ENCODE measurements around the gene MAGI1.
"Not testable (repeated sequence)": the region's sequence is repeated elsewhere in the genome, so short reads cannot be mapped to it uniquely, and the experiment has no call there.

Gene MAGI1

DNA sequence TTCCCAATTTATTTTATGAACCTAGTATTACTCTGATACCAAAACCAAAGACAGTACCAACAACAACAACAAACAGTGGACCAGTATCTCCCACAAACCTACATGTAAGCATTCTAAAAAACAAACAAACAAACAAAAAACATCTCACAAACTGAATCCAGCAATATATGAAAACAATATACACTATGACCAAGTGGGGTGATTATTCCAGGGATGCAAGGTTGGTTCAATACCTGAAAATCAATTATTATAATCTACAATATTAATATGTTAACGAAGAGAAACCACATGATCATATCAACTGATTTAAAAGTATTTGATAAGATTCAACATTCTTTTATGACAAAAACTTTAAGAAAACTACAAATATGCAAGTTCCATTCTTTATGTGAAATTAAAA lies 391.3 kb downstream of the MAGI1 start:
- DNase-seq = no peak

DNA sequence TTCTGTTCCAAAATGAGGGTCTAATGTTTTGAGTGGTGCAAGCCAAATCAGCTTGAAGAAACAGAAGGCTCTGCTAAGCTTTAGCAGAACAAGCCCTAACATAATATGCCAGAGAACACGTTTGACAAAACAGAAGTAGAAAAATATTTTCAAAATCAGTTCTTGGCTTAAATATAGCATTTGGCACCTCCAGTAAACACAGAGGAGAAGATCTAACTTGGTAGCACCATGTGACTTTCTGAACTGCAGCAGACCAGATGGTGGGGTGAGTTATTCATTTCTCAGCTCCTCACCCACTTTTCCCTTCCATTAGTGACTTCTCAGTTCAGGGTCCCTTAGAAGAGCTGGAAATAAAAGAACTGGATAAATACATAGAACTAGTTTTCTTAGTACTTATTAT lies 395.8 kb downstream of the MAGI1 start:
- DNase-seq = no peak

DNA sequence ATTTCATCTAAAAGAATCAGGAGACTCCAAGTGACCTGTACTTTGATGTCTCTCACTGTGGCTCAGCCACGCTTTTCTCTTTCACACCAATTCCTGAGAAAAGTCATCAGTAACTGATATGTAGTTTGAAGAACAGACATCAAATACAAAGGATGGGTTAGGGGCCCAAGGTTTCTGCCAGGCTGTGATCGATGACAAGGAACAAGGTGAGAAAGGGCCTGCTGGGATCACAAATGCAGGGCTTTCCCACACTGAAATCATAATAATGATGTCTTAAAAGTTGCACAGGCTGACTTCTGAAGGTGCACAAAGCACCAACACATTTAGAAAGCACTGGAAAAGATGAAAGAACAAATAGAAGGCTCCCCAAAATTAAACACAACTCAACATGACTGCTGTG lies 396.9 kb downstream of the MAGI1 start:
- no peak for DNase-seq

DNA sequence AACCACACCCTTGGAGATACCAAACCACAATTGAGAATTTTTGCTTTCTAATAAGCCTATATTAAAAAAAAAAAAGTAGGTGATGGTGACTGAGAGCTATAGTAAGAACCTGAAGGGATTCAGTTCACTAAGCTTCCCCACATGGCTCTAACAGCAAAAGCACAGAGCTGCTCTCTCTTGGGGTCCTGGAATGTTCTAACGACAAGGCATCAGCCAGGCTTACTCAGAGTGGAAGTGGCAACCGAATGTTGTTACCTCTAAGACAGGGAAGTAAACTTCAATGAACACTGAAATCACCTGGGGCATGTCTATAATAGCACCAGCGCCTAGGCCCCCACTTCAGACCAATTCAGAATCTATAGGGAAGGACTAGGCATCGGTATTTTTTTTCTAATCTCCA lies 397.7 kb downstream of the MAGI1 start:
- no peak for DNase-seq

DNA sequence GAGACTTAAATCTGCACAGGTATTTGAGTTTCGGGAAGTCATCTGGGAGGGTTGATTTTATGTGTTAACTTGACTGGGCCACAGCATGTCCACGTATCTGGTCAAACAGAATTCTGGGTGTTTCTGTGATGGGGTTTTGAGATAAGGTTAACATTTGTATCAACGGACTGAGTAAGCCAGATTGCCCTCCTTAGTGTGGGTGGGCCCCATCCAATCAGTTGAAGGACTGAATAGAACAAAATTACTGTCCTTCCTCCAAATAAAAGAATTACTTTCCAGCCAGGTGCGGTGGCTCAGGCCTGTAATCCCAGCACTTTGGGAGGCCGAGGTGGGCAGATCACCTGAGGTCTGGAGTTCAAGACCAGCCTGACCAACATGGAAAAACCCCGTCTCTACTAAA lies 399.3 kb downstream of the MAGI1 start:
- no peak for DNase-seq

DNA sequence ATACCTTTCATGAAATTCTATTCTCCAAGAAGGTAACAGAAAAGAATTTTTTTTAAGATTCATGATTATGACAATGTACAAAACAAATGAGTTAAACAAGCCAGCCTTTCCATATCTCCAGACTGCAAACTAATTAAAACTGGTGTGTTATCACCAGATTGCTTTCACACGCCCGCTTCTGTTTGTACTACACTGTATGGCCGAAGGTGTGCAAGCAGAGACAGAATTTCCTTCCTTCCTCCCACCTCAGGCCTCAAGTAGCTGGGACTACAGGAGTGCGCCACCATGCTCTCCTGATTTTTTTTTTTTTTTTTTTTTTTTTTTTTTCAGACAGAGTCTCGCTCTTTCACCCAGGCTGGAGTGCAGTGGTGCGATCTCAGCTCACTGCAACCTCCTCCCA lies 400.4 kb downstream of the MAGI1 start:
- no peak for DNase-seq

DNA sequence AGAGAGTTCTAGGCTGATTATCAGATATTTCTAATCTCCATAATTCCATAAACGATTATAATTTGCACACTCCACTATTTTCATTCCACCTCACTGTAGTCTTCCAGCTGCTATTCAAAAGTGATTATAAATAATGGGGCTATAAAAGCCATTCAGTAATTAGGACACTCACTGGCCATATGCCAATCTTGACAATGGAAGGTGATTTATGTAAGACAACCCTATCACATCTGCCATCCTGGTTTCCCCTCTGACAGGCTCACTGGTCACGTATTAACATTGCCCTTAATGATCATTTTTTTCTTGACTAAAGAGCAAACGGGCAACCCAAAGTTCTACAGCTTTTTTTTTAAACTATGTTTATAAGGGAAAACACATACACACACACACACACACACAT lies 402.4 kb downstream of the MAGI1 start:
- no peak for DNase-seq

DNA sequence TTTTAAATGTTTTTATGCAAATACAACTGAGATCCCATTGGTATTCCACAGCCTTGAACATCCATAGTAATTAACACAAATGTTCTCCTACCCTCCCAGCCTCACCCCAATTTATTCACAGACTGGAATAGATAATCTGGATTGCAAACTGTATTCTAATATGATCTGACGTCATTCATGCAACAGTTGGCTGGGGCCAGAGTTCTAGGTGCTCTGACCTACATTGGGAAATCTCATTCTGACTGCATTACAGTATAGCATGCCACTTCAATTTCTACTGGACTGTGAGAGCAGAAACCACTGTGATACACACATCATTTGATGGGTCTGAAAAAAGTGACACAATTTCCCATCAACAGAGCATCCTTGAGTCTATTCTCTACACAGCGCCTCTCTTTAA lies 403.1 kb downstream of the MAGI1 start:
- DNase-seq = no peak

DNA sequence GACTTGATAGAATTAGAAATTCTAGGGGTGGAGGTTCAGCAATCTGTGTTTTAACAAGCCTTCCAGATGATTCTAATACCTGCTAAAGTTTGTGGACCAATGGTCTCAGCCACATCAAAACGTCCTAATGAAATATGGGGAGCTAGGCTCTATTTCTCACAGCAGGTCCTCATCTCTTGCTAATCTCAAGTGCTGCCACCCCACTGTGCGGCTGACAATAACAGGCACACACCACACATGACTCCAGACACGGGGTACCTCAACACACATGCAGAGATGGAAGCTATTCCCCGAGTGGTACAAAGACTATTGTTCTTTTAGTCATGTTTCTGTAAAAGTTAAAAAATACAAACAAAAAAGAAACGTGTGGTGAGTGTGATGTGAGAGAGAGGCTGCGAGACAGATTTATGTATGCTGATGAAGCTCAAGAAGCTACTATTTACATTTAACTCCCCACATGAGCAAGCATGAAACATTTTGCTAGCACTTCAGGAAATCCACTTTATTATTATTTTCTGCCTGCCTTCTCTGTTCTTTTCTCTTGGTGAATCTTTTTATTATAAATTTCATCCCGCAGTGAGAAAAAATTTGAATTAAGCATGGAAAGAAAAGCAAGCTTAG lies 405.6 kb downstream of the MAGI1 start:
- no peak for DNase-seq

DNA sequence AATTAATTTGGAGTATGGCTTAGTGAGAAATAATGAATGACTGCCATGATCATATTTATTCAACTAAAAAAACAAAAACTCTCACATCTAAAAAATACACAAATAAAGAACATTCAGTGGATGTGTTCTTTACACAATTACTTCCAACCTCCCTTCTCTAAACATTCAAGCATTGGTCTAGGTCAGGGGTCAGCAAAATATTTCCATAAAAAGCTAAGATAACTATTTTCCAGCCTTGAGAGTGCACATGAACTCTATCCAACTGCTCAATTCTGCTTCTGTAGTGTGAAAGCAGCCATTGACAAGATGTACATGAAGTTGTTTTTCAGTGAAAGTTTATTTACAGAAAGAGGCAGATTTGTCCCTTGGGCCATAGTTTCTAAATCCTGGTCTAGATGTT lies 406.3 kb downstream of the MAGI1 start:
- DNase-seq = no peak

DNA sequence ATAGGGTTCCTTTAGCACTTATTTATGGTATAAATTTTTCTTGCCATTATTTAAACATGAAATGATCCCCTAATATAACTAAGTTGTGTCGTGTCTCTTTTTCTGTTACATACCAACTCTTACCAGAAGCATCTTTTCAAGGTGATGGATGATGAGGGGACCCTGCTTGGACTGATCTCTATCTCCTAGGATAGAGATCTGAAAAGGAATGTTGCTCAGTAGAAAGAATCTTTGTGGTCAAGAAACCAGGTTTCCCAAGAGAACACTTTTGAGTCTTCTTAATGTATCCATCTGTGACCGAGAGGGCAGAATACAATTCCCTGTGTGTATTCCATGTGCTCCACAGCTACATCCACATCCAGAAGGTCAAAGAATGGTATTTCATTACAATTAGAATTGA lies 409.7 kb downstream of the MAGI1 start:
- no peak for DNase-seq

DNA sequence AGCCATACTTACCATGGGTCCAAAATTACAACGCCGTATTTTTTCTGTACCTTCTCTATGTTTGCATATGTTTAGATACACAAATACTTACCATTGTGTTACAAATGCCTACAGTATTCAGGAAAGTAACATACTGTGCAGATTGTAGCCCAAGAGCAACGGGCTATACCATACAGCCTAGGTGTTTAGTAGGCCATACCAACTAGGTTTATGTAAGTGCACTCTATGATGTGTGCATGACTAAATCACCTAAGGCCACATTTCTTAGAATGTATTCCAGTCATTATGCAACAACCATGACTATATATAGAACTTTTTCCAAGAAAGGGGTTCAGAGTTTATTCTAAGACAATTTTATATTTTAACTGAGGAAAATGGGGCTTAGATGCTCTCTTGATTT lies 411.7 kb downstream of the MAGI1 start:
- no peak for DNase-seq

DNA sequence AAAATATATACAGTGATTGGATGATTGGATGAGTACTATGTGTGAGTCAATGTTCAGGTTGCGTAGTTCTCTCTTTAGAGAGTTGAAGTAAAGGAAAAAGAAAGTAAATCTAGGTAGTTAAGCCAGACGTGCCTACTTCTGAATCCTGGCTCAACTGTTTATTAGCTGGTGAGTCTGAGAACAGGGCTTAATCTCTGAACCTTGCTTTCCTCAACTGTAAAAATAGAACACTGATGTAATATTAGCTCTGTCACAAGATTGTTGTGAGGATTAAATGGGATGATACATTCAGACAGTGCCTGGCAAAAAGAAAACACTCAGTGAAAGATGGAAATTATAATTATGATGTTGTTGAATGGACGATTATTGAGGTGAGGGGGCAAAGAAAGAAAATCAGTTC lies 413.4 kb downstream of the MAGI1 start:
- DNase-seq = no peak

DNA sequence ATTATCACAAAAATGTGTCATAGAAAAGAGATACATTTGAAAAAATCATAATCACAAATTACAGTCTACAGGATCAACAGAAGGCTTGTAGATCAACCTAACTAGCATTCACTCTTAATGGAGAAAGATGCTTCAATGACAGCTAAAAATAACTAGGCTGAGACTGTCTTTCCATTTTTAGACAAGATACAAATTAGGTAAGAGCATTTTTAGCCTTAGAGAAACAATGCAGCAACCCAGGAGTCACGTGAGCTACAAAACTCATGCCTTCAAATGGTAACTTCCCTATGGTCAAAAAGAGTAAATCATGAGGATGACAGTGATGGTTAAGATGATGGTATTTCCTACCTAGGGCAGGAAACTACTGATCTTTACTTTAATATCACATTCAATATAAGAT lies 415.4 kb downstream of the MAGI1 start:
- DNase-seq = no peak

DNA sequence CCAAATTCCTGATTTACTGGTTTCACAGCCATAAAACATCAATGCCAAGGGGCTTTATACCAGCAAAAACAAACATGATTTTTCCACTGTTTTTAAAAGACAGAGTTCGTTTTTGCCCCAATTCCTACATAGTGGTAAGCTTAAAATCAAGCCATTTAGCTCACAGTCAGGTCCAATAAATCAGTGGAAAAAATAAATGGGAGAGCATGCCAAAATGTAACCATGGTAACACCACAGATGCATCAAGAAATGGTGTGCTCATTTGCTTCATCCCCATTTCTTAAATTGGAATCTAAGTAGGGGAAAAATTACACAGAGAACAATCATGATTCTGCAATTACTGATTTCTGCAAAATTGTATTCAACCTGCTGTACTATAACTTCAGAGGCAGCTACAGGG lies 418.8 kb downstream of the MAGI1 start:
- no peak for DNase-seq

DNA sequence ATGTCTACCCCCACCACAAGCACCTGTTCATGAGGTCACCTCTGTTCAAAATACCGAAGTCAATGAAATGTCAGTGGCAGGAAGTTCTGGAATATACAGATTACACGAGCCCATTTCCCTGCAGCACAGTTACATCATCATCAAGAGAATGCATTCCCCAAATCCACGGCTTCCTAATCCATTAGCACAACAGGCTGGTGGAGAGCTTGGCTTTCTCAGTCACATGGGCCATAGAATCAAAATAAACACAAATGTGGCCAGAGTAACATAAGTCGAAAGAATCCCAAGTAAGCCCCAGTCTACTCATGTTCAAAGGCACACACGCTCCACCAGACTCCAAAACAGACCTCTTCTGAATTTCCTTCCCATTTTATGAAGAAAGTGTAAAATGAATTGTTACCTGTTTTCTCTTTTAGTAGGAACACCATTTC lies 419.3 kb downstream of the MAGI1 start:
- DNase-seq = no peak

DNA sequence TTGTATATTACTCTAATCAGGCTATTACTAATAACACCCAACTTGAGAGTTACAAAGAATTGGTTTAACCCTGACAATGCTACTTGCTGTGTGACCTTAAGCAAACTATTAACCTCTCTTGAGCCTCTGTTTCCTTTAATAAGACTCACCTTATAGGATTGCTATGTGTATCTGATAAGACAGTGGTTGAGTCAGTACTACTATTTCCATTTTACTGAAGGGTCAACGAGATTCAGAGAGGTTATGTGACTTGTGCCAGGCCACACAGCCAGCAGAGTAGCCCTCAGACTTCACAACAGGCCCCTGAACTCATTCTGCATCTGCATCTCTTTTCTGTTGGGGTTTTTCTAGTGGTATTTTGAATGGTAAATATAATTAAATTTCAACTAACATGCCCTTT lies 420.1 kb downstream of the MAGI1 start:
- no peak for DNase-seq

DNA sequence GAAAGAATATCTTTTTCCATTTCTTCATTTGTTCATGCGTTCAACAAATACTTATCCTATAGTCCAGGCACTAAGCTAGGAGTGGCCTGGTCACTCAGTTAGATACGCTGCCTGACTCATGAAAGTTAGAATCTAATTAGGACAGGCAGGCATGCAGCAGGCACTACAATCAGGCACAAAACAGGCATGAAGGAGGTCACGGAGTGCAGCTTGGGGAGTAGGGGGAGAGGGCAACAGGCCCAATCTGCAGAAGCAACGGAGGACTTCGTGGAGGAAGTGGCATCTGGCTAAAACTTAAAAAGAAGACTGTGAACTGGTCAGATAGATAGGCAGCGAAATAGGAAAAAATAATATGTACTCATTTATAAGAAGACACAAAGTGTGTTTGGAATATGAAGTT lies 420.9 kb downstream of the MAGI1 start:
- DNase-seq = no peak

DNA sequence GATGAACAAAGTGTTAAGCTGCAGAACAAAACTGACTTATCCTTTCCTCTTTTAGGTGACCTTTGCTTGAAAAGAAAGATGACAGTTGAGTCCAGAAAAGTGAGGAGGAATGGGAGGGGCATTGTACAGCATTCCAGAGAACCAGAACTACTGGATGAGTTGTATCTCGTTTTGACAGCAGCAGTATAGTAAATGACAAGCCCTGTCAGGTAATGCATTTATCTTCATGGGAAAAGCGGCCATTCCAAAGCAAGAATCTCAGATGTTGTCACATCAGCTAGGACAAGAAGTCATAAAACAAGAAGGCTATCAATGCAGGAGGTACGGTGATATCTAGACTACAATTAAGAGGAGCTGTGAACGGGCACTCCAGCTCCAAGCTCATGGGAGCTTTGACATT lies 421.5 kb downstream of the MAGI1 start:
- no peak for DNase-seq

DNA sequence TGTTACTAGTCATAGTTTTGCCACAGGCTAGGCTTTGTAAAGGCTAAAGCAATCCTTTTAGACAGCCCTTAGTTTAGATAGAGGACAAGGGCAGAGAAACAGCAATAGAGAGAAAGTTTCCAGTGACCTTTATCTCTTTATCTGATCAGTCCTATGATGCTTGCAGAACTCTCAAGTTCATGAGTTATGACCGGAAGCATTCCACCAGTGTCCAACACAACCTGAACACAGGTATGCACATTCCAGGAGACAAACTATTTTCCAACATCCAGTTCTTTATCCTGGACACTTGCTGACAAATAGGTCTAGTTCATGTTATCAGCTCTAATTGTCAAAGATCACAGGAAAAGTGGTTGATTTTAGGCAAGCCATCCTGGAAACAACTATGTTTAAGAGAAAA lies 422.2 kb downstream of the MAGI1 start:
- DNase-seq = no peak

DNA sequence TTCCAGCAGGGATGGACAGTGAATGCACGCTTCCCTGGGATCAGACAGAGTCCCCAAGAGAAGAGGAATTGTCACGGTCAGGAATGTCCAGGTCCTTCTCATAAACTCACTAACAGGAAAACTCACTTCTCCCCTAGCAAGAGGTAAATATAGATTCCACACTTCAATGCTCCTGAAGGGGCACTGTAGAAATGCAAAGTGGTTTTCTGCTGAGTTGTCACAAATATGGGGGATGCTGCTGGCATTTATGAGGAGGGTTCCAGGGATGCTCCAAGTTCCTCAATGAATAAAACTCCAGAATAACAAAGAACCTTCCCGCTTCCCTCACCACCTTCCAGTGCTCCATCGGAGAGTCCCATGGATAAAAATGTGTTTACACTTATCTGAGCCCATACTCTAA lies 423.4 kb downstream of the MAGI1 start:
- DNase-seq = no peak

DNA sequence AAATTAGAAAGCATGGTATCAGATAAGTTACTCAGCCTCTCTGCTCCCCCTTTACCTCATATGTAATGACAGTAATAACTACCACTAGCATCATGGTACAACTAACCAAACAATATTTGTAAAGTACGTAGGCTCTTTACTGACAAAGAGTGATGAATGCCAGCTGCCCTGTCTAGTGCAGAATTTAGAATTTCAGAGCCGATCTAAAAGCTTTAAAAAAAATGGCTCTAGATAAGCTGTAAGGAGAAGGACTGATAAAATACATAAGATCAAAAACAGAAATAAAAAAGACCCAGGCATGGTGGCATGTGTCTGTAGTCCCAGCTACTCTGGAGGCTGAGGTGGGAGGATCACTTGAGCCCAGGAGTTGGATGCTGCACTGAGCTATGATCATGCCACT lies 424.1 kb downstream of the MAGI1 start:
- no peak for DNase-seq

DNA sequence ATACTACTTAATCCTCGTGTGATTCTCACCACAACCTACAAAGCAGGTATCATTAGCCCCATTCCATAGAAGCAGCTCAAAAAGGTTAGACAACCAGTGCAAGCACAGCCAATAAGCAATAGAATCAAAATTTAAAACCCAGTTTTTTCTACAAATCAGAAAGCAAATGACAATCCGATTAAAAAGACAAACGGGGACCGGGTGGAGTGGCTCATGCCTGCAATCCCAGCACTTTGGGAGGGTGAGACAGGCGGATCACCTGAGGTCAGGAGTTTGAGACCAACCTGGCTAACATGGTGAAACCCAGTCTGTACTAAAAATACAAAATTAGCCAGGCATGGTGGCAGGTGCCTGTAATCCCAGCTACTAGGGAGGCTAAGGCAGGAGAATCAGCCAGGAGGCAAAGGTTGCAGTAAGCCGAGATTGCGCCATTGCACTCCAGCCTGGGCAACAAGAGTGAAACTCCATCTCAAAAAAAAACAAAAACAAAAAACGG lies 430.7 kb downstream of the MAGI1 start:
- not testable (repeated sequence) for DNase-seq

DNA sequence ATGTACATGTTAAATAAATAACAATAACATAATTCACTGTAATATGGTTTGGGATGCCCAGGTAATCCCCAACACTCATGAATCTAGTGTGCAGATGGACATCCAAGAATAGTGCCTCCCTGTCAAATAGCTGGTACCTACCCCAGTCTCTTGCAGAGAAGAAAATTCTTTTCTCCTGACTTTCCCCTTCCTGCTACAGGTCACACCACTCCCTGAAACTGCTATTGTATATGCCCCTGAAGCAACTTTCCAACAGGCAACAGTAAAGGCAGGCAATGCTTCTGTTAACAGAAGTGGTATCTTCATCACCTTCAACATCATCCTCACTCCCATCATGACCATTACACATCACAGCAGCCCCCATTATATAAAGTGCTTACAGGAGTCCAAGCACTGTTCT lies 431.6 kb downstream of the MAGI1 start:
- no peak for DNase-seq

DNA sequence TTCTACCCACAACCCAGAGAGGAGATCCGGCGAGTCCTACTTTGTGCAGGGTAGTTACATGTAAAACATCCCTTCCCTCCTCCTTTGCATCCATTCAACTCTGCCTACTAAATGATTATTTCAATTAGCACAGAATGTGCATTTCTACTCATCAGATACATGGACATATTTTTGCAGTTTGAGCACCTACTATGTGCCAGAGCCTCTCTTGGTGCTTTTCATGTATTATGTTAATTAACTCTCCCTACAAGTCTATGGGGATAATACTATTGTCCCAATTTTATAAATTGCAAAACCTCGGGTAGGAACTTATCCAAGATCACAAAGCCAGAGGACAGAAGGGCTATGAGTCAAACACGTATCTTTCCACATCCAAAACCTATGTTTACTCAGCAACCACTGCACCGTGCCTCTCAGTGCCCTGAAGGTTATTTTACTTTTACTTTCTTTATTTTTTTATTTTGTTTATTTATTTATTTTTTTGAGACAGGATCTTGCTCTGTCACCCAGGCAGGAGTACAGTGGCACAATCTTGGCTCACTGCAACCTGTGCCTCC lies 432.8 kb downstream of the MAGI1 start:
- no peak for DNase-seq

Data from CD4-positive, alpha-beta T cell treated with Interleukin-12 subunit alpha and Interleukin-12 subunit beta, for 1 hour (primary cell).